GM21381 (cell line): ENCODE results near the gene FAT1.

Experiments
- ATAC-seq: cut with Tn5 transposase; IDR thresholded peaks from one replicate; pipeline ENCODE4 v1.9.1; 2021; ENCODE audit warnings: mild to moderate bottlenecking, moderate library complexity; ENCODE audit not compliant: unreplicated experiment

The FAT1 gene

DNA sequence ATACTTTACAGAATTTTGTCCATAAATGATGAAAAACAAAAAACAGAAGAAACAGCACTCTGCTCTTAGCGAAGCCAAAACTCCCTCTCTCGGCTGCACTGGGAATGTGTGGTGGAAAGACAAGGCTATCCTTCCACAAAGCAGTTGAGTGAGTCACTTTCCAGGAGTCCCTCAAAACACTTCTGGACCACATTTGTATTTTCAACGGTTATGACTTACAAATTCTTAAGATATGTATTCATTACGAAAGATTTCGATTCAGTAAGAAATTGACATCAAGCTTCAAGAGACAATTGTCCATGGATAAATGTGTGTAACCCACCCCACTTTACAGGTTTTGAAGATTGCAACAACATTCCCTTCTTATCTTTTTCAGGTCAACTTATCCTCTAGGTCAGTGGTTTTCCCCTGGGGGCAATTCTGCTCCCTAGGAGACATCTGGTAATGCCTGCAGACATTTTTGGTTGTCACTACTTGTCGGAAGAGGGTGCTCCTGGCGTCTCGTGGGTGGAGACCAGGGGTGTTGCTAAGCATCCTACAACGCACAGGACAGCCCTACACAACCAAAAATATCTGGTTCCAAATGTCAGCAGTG lies 101.6 kb downstream of the FAT1 start:
- ATAC-seq: no peak

GRCh38 chr4:186619088-186619487 lies 104.6 kb downstream of the FAT1 start:
- ATAC-seq: no peak

DNA sequence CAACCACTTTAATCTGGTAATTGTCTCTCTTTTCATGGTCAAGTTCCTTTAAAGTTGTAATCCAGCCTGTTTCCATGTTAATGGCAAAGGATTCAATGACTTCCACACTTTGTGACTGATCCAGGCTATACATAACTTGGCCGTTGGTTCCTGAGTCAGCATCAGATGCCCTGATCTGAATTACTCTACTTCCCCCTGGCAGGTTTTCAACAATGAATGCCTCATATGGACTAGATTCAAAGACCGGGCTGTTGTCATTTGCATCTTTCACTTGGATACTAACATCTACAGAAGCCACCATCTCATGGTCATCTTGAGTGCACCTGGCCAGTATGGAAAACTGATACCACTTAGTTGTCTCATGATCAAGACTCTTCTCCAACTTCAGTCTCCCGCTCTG lies 105.7 kb downstream of the FAT1 start:
- no peak for ATAC-seq

DNA sequence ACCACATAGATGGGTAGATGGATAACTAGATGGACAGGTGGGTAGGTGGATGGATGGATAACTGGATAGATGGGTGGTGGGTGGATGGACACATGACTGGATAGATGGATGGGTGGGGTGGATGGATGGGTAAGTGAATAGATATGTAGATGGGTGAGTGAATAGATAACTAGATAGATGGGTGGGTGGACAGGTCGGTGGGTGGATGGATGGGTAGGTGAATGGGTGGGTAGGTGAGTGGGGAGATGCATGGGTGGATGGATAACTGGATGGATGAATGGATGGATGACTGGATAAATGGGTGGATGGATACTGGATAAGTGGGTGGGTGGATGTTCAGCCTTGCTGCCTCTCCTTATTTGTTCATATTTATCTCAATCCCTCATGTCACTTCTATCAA lies 116.2 kb downstream of the FAT1 start:
- ATAC-seq: no peak

GRCh38 chr4:186606591-186606992 lies 117.1 kb downstream of the FAT1 start:
- no peak for ATAC-seq

DNA sequence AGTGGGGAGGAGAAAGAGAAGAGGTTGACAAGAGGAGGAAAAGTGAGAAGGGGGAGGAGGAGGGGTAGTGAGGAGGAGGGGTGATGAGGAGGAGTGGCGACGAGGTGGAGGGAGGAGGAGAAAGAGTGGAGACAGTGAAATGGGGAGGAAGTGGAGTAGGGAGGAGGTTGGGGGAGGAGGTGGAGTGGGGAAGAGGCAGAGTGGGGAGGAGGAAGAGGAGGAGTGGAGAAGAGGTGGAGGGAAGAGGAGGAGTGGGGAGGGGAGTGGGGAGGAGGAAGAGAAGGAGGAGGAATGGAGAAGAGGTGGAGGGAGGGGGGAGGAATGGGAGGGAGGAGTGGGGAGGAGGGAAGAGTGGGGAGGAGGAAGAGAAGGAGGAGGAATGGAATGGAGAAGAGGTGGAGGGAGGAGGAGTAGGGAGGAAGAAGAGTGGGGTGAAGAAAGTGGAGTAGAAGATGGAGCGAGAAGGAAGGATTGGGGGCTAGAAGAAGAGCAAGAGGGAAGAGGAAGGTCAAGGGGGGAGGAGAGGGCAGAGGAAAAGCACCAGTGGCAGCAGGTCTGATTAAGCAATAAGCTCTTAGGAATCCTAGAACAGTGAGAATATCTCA lies 118.3 kb downstream of the FAT1 start:
- ATAC-seq: no peak

GRCh38 chr4:186604124-186604807 lies 119.4 kb downstream of the FAT1 start:
- no peak for ATAC-seq

DNA sequence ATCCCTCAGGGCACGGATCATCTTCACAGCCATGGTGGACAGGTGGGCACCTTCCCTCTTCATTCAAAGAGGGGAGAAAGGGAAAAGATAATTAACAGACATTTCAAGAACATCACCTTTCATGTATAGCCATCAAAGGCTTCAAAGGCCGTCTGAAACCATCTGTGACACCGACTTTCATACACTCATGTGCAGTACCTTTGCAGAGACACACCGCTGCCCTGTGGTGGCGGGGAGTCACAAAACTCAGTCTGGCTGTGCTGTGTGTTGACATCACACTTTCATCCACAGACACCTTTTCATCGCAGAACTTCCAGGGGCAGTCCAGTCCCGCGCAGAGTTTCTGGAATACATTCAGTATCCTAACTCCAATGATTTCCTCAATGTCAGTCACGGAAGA lies 120.7 kb downstream of the FAT1 start:
- no peak for ATAC-seq

GRCh38 chr4:186599483-186599882 lies 124.2 kb downstream of the FAT1 start:
- ATAC-seq: no peak

GRCh38 chr4:186598686-186599085 lies 125.0 kb downstream of the FAT1 start:
- ATAC-seq: no peak

DNA sequence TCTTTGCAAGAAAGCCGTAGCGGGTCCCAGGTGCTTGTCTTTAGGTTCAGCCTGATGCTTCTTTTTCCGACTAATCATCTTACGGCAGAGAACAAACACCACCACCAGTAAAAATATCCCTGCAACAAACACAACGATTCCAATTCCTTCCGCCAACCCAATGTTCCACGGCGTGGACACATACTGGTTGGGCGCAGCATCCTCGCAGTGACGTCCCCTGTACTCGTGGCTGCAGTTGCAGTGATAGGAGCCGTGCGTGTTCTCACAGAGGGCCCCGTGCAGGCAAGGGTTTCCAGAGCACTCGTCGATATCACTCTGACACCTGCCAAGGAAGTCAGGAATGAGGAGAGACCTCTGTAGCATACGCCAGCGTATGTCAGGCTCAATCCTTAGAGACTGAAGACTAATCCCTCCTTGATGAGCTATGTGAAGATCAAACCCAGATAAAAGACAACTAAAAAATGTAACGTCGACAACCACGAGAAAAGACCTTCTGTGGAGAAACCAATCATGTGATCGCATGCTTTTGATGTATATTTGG lies 126.7 kb downstream of the FAT1 start:
- ATAC-seq: no peak

DNA sequence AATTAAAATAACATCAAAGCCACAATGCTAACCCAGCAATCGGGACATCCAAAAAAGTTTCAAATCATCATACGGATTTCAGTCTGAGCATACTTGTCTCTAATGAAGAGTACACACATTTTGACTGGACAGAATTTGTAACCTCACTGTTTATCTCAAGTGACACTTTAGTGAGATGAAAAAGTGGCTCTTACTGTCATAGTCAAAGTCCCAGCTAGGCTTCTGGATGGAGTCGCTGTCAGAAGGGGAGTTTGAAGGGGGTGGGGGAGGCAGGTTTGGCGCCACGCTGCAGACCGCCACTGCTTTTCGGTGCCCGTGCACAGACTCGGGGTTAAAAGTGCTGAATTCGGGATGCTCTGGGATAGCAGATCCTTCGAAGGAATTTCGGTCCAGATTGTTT lies 127.3 kb downstream of the FAT1 start:
- ATAC-seq: no peak

DNA sequence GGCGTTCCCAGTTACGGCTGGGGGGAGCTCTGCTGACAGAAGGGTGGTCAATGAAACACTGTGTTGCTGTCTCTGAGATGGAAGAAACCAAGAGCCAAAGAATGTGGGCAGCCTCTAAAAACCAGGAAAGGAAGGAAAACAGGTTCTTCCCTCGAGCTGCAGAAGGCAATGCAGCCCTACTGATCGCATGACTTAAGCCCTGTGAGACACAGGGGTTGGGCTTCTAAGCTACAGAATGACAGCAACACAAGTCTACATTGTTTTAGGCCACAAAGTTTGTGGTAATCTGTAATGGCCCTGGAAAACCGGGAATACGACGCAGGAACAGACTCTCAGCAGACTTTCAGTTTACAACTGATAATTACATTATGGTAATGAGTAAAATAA lies 130.1 kb downstream of the FAT1 start:
- no peak for ATAC-seq

- no peak for ATAC-seq
Measured at GRCh38 chr4:186592966-186593586, 130.6 kb downstream of the FAT1 start.

GRCh38 chr4:186592445-186592844 lies 131.2 kb downstream of the FAT1 start:
- ATAC-seq: no peak

DNA sequence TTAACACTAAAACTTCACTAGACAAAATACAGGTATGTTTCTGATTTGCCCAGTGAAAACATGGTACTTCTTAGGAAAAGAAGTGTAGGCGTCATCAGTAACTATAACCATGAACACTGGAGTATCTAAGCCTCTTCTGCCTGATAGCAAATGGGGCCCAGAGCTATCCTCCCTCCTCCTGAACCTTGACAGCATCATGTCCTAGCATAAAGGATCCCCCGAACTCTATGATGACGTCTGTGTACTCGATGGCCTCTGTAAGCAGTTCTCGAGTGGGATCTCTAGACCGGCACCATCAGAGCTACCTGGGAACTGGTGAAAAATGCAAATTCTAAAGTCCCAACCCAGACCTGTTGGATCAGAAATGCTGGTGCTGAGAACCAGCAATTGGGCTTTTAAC lies 132.0 kb downstream of the FAT1 start:
- no peak for ATAC-seq

DNA sequence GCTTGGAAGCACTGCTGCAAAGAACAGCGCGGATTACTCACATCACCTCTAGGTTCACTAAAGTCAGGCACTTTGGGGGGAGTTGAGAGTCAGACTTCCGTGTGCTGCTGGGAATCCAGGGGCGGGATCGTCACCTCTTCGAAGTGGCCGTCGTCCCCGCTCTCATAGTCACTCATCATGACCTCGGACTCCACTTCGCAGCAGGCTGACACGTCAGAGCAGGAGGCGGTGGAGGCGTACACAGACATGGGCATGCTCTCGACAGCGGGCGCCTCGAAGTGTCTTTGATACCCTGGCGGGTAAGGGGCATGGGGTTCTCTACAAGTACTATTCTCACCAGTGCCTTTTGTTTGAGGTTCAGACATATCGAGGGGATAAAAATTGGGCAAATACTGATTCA lies 135.2 kb downstream of the FAT1 start:
- no peak for ATAC-seq

GRCh38 chr4:186587416-186588018 lies 136.1 kb downstream of the FAT1 start:
- ATAC-seq: no peak

DNA sequence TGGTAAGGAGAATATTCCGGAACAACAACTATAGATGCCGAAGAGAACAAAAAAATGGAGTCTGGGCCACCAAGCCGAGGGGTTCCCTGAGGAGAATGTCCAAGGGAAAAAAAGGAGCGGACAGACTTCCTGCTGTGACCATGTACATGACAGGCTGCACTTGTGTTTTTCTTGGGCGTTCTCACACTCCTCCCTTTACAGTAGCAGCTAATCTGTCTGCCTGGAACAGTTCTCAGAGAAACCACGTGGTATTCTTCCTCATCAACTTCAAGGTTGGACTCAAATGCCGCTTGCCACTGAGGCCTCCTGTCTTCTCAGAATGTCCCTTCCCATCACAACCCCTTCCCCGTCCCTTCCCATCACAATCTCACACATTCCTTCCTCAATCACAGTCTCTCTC lies 137.5 kb downstream of the FAT1 start:
- no peak for ATAC-seq

- ATAC-seq: no peak
Measured at GRCh38 chr4:186584912-186585311, 138.7 kb downstream of the FAT1 start.

DNA sequence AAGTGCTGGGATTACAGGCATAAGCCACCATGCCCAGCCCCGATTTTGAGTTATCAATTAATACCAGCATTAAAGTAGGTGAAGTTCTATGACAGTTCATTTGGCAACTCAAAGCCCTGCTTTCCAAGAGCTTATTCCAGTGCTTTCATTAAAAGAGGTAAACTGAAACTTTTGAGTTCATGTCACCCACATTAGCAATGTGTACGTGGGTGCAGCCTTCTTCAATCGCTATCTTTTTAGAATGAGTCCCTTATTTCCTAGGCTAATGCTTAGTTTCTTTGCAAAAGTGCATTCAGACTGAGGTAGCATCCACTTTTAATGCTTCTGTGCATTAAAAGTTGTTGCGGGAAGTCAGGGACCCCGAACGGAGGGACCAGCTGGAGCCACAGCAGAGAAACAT lies 142.2 kb downstream of the FAT1 start:
- ATAC-seq: no peak
